Endometrial microvascular endothelial cells (primary cell): ENCODE measurements around the gene FXYD4. TPM values are rescaled to one million over a fixed set of nuclear protein-coding genes. Genes with fewer than 3 reads are reported as not detected.
"Not testable (repeated sequence)": the region's sequence is repeated elsewhere in the genome, so short reads cannot be mapped to it uniquely, and the experiment has no call there.

Experiments
- in situ Hi-C: cut with HindIII; loops from 2 replicates; pipeline ENCODE4 v1.10.0; 2017; ENCODE audit warnings: low sequenced_read_pairs, low pct_unique_long_range_greater_than_20kb; ENCODE audit errors: inconsistent ontology term
- total RNA-seq: library from RNA; depleted of rRNA; stranded (reverse); fragments of >200 nt; gene quantifications from one replicate; pipeline ENCODE4 v1.2.3, GENCODE V29; 2015; ENCODE audit errors: inconsistent ontology term

The FXYD4 gene
- total RNA-seq, 1 donor from 2014 or later = not detected

GRCh38 chr10:43407576-43408330 lies 36.3 kb downstream of the FXYD4 start:
- in situ Hi-C loops = no loop called here

- in situ Hi-C loops = no loop called here
These were observed 36.9 kb downstream of the FXYD4 start for GRCh38 chr10:43408331-43408709.

- in situ Hi-C loops = no loop called here
These were observed 37.4 kb downstream of the FXYD4 start, which contains the start of gene HNRNPF for GRCh38 chr10:43408710-43409384. TSS of gene HNRNPF (minus strand) at chr10:43409186. CDS start at chr10:43387884, 21,302 bp downstream.

- in situ Hi-C loops = no loop called here
These were observed 38.1 kb downstream of the FXYD4 start for GRCh38 chr10:43409385-43410109.

GRCh38 chr10:43410345-43410744 lies 38.9 kb downstream of the FXYD4 start:
- in situ Hi-C loops = no loop called here

GRCh38 chr10:43411536-43411935 lies 40.1 kb downstream of the FXYD4 start:
- in situ Hi-C loops = no loop called here

- in situ Hi-C loops = no loop called here
These were observed 44.1 kb downstream of the FXYD4 start for GRCh38 chr10:43415544-43415943.

GRCh38 chr10:43417950-43418768 lies 46.7 kb downstream of the FXYD4 start:
- in situ Hi-C loops = no loop called here

- in situ Hi-C loops = no loop called here
These were observed 48.5 kb downstream of the FXYD4 start for GRCh38 chr10:43419997-43420368.

- in situ Hi-C loops = no loop called here
These were observed 49.1 kb downstream of the FXYD4 start for GRCh38 chr10:43420369-43421200.

GRCh38 chr10:43421201-43421507 lies 49.7 kb downstream of the FXYD4 start:
- in situ Hi-C loops = no loop called here

GRCh38 chr10:43421519-43421918 lies 50.1 kb downstream of the FXYD4 start:
- in situ Hi-C loops = no loop called here

- in situ Hi-C loops = not testable (repeated sequence)
These were observed 50.5 kb downstream of the FXYD4 start for GRCh38 chr10:43421944-43422343.

GRCh38 chr10:43424416-43424815 lies 53.0 kb downstream of the FXYD4 start:
- in situ Hi-C loops = no loop called here

Other genes with a start within 250 kb of the FXYD4 start
- gene CSGALNACT2, start 233.2 kb upstream of the FXYD4 start, total RNA-seq = 20.9 TPM
- not detected for gene RASGEF1A, start 104.6 kb upstream of the FXYD4 start, total RNA-seq
- gene HNRNPF, start 37.5 kb downstream of the FXYD4 start, total RNA-seq = 235 TPM
- gene ZNF487, start 65.5 kb downstream of the FXYD4 start, total RNA-seq = 0.09 TPM
- gene ZNF239, start 203.0 kb downstream of the FXYD4 start, total RNA-seq = 4.7 TPM
- 1.8 TPM for gene ZNF485, start 234.8 kb downstream of the FXYD4 start, total RNA-seq